HG03571 (cell line): ENCODE results near the gene EMC8.
"Not testable (repeated sequence)": the region's sequence is repeated elsewhere in the genome, so short reads cannot be mapped to it uniquely, and the experiment has no call there.

Source experiments
- ATAC-seq: cut with Tn5 transposase; IDR thresholded peaks from one replicate; pipeline ENCODE4 v1.9.1; 2021; ENCODE audit not compliant: unreplicated experiment

The EMC8 gene

DNA sequence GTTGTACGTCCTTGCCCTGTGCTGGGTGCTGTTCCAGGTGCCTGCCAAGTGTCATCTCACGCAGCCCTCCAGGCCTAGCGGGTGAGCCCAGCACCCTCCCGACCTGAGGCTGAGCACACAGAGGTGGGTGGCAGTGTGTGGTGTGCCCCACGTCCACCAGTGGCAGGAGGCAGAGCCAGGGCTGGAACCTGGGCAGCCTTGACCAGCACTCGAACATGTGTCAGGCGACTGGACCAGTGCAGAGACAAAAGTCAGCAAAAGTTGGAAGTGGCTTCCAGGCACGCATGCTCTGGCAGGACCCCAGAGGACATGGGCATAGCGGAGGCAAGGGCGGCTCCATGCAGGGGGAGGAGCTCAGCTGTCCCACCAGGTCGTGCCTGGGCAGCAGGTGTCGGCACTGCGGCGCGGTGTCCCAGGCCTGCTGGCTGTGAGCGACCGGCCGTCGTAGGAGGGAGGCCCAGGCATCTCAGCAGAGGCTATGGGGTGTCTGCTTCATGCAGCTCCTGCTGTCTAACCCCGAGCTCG, 35.9 kb upstream of the EMC8 start:
- no peak for ATAC-seq

DNA sequence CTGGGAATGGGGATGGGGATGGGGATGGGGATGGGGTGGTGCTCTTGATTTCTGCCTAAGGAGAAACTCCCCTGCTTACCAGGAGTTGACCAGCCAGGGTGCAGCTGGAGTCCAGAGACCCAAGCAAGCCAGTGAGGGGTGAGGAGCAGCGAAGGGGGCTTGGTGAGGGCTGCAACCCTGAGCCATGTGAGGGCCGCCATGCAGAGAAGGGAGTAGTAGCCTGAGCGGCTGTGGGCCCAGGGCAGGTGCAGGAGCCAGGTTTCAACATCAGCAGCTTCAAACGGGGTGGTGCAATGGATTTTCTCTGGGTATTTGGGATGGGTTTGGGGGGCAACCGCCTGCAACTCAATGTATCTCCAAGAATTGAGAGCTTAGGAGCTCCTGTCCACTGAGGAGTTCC, 35.4 kb upstream of the EMC8 start:
- ATAC-seq, result no peak

DNA sequence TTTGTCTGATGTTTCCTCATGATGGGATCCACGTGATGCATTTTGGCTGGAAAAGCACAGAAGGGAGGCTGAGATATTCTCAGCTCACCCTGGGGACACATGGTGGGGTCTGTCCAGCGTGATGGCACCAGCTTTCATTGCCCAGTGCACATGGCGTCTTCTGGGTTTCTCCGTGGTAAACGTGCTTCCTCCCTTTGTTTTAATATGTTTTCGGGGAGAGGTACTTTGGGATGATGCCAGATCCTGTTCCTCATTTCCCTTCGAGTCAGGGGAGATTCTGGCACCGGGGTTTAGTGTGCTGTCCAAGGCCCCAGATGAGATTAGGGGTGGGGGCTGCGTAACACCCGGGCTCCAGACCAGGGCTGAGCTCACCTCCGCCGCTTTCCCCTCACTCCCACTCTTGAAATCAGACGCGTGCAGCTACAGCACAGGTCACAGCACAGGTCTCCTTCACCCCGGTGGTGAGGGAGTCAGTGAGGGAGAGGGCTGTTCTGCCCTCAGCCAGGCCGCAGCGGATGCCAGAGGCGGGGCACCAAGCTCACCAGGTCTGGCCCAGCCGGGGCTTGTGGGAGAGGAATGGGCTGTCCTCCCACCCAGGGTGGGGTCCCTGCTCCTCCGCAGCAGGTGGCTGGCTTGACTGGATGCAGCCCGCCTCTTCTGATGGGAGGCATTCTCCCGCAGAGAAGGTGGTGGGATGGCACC, 34.0 kb upstream of the EMC8 start:
- ATAC-seq, result no peak

GRCh38 chr16:85832570-85833218, 33.4 kb upstream of the EMC8 start:
- no peak for ATAC-seq

DNA sequence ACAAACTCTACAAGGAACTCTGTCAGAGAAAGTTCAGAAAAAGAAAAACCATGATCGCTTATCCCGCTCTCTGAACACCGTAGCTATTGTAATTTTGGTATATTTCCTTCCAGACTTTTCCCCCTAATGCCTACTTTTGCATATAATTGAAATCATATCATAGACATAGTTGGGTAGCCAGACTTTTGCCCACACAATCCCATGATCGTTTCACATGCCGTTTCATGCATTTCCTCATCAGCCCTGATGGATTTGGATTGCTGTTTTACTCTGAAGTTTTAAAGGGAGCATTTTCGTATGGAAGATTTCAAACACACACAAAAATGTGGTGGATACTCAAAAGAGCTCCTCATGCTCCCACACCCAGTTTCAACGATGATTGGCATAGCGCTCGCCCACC, 31.5 kb upstream of the EMC8 start:
- ATAC-seq, result no peak

DNA sequence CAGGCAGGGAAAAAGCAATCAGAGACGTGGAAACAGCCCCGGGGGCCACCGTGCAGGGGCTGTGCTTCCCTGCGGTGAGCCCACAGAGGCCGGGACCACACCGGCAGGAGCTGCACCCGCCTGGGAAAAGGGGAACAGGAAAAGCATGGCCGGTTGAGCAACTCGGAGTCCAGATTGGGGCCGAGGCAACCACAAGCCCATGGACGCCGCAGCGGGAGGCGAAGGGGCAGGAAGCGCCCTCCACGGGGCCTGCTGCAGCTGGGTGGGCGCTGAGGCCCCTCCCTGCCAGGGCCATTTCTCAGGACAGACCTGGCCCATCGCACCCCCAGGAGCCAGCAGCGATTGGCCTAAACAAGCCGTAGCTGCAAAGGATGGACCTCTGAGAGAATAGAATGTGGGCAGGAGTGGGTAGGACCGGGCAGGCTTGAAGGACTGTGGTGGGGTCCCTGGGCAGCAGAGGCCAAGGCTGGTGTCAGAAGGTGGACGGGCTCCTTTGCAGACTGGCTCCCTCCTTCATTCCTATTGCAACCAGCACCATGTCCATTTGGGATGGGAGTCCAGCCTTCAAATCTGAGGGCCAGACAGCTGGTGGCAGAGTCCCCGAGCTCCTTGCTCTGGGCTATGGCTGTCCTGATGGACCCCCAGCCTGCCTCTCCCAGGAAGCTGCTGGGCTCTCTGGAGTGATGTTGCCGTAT, 30.6 kb upstream of the EMC8 start:
- ATAC-seq, result no peak

DNA sequence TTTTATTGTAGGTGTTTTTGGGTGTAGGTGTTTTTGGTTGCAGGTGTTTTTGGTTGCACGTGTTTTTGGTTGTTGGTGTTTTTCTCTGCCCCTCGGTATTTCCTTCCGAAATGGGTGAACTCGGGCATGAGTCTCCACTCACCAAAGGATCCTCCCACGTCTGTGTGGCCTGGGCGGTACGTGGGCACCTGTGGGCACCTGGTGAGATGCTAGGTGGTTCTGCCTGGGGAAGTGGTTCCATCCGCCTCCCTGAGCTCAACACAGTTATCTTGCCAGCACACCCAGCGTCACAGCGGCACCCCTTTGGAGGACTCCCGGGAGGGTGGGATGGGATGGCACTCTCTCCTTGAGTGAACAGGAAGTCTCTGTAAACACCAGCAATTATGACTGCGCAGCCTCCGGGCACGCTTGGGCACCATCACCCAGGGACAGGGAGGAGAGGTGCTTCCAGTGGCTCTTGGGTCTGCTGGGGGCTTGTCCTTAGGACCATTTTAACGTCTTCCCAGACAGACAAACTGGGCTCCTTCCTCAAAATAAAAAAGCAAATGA, 29.9 kb upstream of the EMC8 start:
- ATAC-seq, result no peak

DNA sequence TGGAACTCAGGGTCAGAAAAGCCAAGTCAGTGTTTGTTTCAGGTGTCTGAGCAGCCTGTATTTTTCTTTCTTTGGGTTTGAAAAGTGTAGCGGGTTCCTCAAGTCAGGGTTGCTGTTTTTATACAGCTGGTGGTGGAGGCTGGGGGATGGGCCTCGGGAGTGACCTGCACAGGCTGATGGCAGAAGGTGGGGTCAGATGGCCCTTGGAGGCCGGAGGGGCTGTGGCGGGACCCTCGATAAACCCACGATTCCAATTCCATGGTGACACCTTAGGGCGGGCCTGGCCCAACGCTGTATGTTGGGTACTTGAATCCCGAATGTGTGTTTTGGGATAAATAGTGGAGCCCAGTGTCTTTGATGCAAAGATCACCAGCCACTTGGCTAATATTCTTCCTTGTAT, 28.8 kb upstream of the EMC8 start:
- ATAC-seq, result no peak

DNA sequence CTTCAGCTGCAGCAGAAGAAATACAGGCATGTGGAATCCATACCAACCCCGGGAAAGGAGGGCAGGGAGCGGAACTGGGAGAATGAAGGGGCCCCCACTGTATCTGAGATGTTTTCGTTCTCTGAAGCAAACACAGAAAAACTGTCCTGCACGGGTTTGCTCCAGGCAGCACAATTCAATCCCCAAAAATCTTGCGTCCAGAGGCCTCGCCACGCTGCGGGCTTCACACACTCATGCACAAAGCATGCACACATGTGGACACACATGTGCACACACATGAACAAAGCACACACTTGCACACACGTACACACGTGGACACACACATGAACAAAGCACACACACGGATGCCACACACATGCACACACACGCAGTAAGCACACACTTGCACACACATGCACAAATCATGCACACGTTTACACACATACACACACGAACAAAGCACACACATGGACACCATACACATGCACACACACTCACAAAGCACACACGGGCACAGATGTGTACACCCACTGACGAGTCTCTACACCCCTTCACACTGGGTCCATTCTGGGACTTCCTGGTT, 27.4 kb upstream of the EMC8 start:
- no peak for ATAC-seq

DNA sequence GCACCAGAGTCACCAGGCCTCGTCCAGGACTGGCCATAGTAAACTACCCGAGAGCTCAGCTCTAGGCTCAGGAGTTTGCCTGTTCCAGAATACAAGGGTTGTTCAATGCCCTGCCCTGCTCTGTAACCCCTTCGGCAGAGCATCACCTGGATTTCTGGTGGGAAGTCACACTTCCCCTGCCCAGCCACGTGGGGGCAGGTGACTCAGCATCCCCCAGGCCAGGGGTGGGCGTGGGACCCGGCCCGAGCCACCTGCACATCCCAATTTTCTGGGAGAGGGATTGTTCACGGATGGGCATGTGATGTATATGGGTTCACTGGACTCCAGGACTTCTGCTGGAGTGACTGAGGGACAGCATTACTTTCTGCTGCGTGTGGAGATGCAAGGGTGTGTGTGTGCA, 26.0 kb upstream of the EMC8 start:
- no peak for ATAC-seq

DNA sequence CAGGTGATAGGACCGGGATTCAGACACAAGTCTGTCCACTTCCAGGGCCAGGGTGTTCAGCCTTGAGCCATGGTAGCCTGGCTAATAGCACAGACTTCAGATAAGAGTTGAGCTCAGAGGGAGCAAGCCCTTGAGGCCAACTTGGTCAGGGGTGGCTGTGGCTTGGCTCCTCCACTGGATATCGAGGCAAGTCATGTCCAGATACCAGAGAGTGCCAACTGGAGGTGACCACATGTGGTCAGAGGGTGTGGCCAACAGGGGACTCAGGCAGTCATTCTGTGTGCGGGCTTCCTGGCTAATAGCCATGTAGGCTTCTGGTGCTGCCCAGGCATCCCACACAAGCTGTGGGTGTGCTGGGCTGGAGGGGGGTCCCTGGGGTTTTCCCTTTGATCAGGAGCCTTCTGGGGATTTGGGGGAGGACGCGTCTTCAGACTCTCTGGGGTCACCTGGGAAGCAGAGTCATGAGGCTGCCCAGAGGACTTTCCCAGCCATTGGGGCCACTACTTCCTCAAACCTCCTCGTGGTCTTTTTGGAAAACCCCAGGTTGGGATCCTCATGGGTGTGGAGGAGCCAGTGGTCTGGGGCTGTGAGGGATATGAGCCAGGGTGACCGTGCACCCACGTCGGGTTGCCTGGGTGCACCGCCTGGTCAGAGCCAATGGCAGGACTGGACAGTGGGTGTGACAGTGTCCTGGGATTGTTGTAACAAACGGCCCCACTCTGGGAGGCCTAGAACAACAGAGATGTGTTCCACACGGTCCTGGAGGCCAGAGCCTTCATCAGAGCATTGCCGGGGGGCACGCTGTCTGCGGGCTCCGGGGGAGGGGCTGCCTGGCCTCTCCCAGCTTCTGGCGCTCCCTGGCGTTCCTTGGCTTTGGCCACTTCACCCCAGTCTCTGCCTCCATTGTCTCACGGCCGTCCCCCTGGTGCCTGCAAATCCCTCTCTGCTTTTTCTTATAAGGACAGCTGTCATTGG, 25.1 kb upstream of the EMC8 start:
- no peak for ATAC-seq

DNA sequence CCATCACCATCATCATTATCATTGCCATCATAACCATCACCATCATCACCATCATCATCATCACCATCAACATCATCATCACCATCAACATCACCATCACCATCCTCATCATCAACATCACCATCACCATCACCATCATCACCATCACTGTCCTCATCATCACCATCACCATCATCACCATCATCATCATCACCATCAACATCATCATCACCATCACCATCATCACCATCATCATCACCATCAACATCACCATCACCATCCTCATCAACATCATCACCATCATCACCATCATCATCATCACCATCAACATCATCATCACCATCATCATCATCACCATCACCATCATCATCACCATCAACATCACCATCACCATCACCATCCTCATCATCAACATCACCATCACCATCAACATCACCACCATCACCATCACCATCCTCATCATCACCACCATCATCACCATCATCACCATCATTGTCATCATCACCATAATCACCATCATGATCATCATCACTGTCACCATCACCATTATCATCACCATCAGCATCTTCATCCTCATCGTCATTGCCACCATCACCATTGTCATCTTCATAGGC, 24.1 kb upstream of the EMC8 start:
- ATAC-seq, result no peak

- ATAC-seq, result no peak
Observed at GRCh38 chr16:85822145-85822544, 22.8 kb upstream of the EMC8 start.

- peak; percentile 78 for ATAC-seq
Observed at GRCh38 chr16:85821390-85822135, 22.2 kb upstream of the EMC8 start.

GRCh38 chr16:85820604-85821372, 21.4 kb upstream of the EMC8 start:
- no peak for ATAC-seq

DNA sequence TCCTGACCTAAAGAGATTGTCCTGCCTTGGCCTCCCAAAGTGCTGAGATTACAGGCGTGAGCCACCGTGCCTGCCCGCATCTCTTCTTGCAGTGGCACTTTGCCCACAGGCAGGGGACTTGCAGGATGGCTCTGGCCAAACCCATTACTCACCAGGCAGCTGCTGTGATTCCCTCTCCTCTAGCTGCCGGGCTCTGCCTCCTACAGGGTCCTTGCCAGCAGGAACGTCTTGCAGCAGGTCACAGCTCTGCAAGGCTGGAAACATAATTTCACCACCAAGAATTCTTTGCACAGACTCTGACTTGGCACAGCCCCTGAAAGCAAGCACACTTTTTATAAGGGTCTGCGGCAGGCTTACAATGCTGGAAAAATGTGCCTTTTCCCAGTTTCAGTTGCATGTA, 20.4 kb upstream of the EMC8 start:
- no peak for ATAC-seq

DNA sequence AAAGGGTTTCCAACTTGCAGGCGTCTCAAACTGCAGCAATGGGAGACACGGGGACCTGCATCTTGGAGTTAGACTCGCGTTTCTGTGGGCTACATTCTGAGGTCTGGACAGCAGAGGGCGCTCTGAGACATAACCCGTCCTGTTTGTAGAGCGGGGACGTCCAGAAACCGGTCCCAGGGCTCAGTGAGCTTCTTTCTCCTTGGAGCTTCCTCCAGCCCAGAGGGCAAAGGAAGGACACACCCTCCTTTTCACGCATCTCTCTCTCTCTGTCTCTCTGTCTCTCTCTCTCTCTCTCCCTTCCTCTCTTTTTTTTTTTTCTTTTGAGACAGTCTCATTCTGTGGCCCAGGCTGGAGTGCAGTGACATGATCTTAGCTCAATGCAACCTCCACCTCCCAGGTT, 19.9 kb upstream of the EMC8 start:
- no peak for ATAC-seq

- not testable (repeated sequence) for ATAC-seq
Observed at GRCh38 chr16:85817195-85817594, 17.9 kb upstream of the EMC8 start.
